DOHH2 (cell line): ENCODE results near the gene SNX2.

ENCODE experiments used
- H3F3A ChIP-seq: fragments of 200-600 bp; sonication (generic), shearing (Covaris generic); 2 replicates; pipeline ENCODE4 v1.6.0; 2016; ENCODE audit warnings: antibody characterized with exemption, mild to moderate bottlenecking; ENCODE audit not compliant: control insufficient read depth, insufficient read depth
- H3K27ac ChIP-seq: fragments of 200-600 bp; sonication (generic); 2 replicates; pipeline ENCODE4 v1.5.1; 2014; ENCODE audit warnings: low read depth, mild to moderate bottlenecking, low read length, moderate library complexity
- H3K27me3 ChIP-seq: fragments of 200-600 bp; sonication (generic); 2 replicates; pipeline ENCODE4 v1.6.1; 2014; ENCODE audit warnings: mild to moderate bottlenecking, low read length, mixed read lengths; ENCODE audit not compliant: control insufficient read depth
- H3K36me3 ChIP-seq: fragments of 200-600 bp; sonication (generic); 2 replicates; pipeline ENCODE4 v1.6.1; 2014; ENCODE audit warnings: mild to moderate bottlenecking, low read length, moderate library complexity, mixed read lengths; ENCODE audit not compliant: control insufficient read depth
- H3K4me1 ChIP-seq: fragments of 200-600 bp; sonication (generic); 2 replicates; pipeline ENCODE4 v1.6.1; 2014; ENCODE audit warnings: mild to moderate bottlenecking, low read length, mixed read lengths; ENCODE audit not compliant: control insufficient read depth
- H3K4me2 ChIP-seq: fragments of 200-600 bp; sonication (generic); 2 replicates; pipeline ENCODE4 v1.6.0; 2014; ENCODE audit warnings: mild to moderate bottlenecking, low read length, moderate library complexity
- H3K4me3 ChIP-seq: fragments of 200-600 bp; sonication (generic); 2 replicates; pipeline ENCODE4 v1.5.1; 2014; ENCODE audit warnings: mild to moderate bottlenecking, low read length, mixed read lengths
- H3K79me2 ChIP-seq: fragments of 200-600 bp; sonication (generic); 2 replicates; pipeline ENCODE4 v1.6.1; 2014; ENCODE audit warnings: mild to moderate bottlenecking, low read length, mixed read lengths; ENCODE audit not compliant: control insufficient read depth
- H3K9me2 ChIP-seq: fragments of 200-600 bp; sonication (generic); replicated peaks from 2 replicates; pipeline ENCODE4 v1.6.1; 2014; ENCODE audit warnings: mild to moderate bottlenecking, low read length, mixed read lengths; ENCODE audit not compliant: control insufficient read depth
- H3K9me3 ChIP-seq: fragments of 200-600 bp; sonication (generic); 2 replicates; pipeline ENCODE4 v1.6.1; 2014; ENCODE audit warnings: antibody characterized with exemption, low read length, mixed read lengths; ENCODE audit not compliant: control insufficient read depth, insufficient read depth
- H4K20me1 ChIP-seq: fragments of 200-600 bp; sonication (generic); 2 replicates; pipeline ENCODE4 v1.6.0; 2014; ENCODE audit warnings: low read depth, mild to moderate bottlenecking, antibody characterized with exemption, low read length, moderate library complexity; ENCODE audit not compliant: control insufficient read depth, insufficient read depth
- CTCF ChIP-seq: fragments of 200-600 bp; sonication (generic); IDR thresholded peaks from one replicate; pipeline ENCODE4 v1.5.1; 2014; ENCODE audit warnings: antibody characterized with exemption, mild to moderate bottlenecking, low read depth, low read length; ENCODE audit not compliant: poor library complexity, severe bottlenecking
- EZH2phosphoT487 ChIP-seq: fragments of 200-600 bp; sonication (generic); IDR thresholded peaks from 2 replicates; pipeline ENCODE4 v1.6.1; 2017; ENCODE audit warnings: borderline replicate concordance, mild to moderate bottlenecking, antibody characterized with exemption, low read length, moderate library complexity, mixed read lengths

SNX2 gene

GRCh38 chr5:122858451-122858850 is 83.6 kb downstream of the SNX2 start:
- Histone ChIP-seq H4K20me1 (no peaks in the 10 kb centered on the region), H3K9me2 (no peaks in the 10 kb centered on the region)

GRCh38 chr5:122863240-122863639 is 88.4 kb downstream of the SNX2 start:
- Histone ChIP-seq H3F3A (no peaks in the 10 kb centered on the region), H3K9me2 (no peaks in the 10 kb centered on the region), H3K4me1 (no peaks in the 10 kb centered on the region), H3K9me3 (no peaks in the 10 kb centered on the region), H3K4me3 (no peak overlapping the region), H4K20me1 (no peaks in the 10 kb centered on the region), H3K36me3 (no peaks in the 10 kb centered on the region), H3K79me2 (no peaks in the 10 kb centered on the region), H3K27me3 (no peaks in the 10 kb centered on the region), H3K27ac (no peak overlapping the region), H3K4me2 (no peak overlapping the region)
- no peak for TF ChIP-seq CTCF
- no peak for TF ChIP-seq EZH2phosphoT487

More at GRCh38 chr5:122858451-122858850, 83.6 kb downstream of the SNX2 start:
- Histone ChIP-seq H3F3A (no peaks in the 10 kb centered on the region), H3K79me2 (no peaks in the 10 kb centered on the region), H3K4me1 (no peaks in the 10 kb centered on the region), H3K9me3 (no peaks in the 10 kb centered on the region), H3K27me3 (no peaks in the 10 kb centered on the region), H3K4me2 (no peak overlapping the region), H3K36me3 (no peaks in the 10 kb centered on the region), H3K27ac (no peak overlapping the region), H3K4me3 (no peak overlapping the region)
- no peak for TF ChIP-seq CTCF
- no peak for TF ChIP-seq EZH2phosphoT487

DNA sequence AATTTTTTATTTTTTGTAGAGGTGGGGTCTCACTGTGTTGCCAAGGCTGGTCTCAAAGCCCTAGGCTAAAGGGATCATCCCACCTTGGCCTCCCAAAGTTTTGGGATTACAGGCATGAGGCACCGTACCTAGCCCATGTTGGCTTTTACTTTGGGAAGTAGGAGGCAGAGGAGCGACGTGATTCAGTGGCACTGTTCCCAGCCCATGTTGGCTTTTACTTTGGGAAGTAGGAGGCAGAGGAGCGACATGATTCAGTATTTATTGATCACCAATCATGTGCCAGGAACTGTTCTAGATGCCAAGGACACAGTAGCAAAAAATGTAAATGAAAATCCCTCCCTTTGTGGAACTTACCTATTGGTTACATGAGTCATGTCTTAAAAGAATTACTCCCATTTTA is 88.8 kb downstream of the SNX2 start:
- H3K4me1 ChIP-seq, result no peaks in the 10 kb centered on the region
- H3K9me3 ChIP-seq, result no peaks in the 10 kb centered on the region
- H3F3A ChIP-seq, result no peaks in the 10 kb centered on the region
- H3K9me2 ChIP-seq, result no peaks in the 10 kb centered on the region
- H3K27ac ChIP-seq, result no peak overlapping the region
- no peaks in the 10 kb centered on the region for H3K36me3 ChIP-seq
- H4K20me1 ChIP-seq, result no peaks in the 10 kb centered on the region
- H3K4me3 ChIP-seq, result no peak overlapping the region
- no peaks in the 10 kb centered on the region for H3K79me2 ChIP-seq
- H3K27me3 ChIP-seq, result no peaks in the 10 kb centered on the region
- H3K4me2 ChIP-seq, result no peak overlapping the region
- no peak for TF ChIP-seq CTCF
- no peak for TF ChIP-seq EZH2phosphoT487

GRCh38 chr5:122864400-122864799 is 89.5 kb downstream of the SNX2 start:
- Histone ChIP-seq H4K20me1 (no peaks in the 10 kb centered on the region), H3F3A (no peaks in the 10 kb centered on the region), H3K4me3 (no peak overlapping the region), H3K27me3 (no peaks in the 10 kb centered on the region), H3K4me1 (no peaks in the 10 kb centered on the region), H3K4me2 (no peak overlapping the region), H3K9me3 (no peaks in the 10 kb centered on the region), H3K36me3 (no peaks in the 10 kb centered on the region), H3K79me2 (no peaks in the 10 kb centered on the region), H3K27ac (no peak overlapping the region), H3K9me2 (no peaks in the 10 kb centered on the region)
- no peak for TF ChIP-seq EZH2phosphoT487
- no peak for TF ChIP-seq CTCF
